Measurements from ENCODE around the gene TIMMDC1.

DNA sequence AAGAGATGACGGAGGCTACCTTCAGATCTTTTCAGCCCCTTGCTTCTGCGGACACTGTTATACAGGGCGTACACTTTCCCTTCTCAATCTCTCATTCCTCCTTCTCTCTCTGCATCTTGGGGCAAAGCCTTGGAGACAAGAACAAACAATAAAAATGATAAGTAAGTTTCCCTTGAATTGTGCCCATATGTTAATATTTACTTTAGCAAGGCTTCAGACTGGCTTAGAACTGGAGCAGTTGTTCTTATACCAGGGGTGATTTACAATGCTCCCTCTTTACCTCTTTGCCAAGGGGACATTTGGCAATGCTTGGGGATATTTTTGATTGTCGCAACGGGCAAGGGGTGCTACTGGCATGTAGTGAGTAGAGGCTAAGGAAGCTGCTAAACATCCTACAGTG is 29.4 kb downstream of the TIMMDC1 start:
- TF ChIP-seq BHLHE40 (IDR thresholded peaks at IDR 0.05; ENCODE audit: low read length) (no peak), TCF7L2 (IDR thresholded peaks at IDR 0.05; ENCODE audit: low read depth, low read length) (no peak), ARID2 (CRISPR knock-in tag; IDR thresholded peaks at IDR 0.05; ENCODE audit: borderline replicate concordance) (no peak), GABPA (IDR thresholded peaks at IDR 0.05; ENCODE audit: low read depth, low read length) (no peak), GABPA (CRISPR knock-in tag; IDR thresholded peaks at IDR 0.05; ENCODE audit: low read depth) (no peak), SRSF1 (optimal IDR thresholded peaks at IDR 0.05; ENCODE audit: low read depth, low read length) (no peak), POLR2AphosphoS2 (IDR thresholded peaks at IDR 0.05; ENCODE audit: low read depth, low read length) (no peak)
- TF ChIP-seq, protein P1, sequence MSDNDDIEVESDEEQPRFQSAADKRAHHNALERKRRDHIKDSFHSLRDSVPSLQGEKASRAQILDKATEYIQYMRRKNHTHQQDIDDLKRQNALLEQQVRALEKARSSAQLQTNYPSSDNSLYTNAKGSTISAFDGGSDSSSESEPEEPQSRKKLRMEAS (IDR thresholded peaks at IDR 0.05): no peak
- TF ChIP-seq, protein P2, sequence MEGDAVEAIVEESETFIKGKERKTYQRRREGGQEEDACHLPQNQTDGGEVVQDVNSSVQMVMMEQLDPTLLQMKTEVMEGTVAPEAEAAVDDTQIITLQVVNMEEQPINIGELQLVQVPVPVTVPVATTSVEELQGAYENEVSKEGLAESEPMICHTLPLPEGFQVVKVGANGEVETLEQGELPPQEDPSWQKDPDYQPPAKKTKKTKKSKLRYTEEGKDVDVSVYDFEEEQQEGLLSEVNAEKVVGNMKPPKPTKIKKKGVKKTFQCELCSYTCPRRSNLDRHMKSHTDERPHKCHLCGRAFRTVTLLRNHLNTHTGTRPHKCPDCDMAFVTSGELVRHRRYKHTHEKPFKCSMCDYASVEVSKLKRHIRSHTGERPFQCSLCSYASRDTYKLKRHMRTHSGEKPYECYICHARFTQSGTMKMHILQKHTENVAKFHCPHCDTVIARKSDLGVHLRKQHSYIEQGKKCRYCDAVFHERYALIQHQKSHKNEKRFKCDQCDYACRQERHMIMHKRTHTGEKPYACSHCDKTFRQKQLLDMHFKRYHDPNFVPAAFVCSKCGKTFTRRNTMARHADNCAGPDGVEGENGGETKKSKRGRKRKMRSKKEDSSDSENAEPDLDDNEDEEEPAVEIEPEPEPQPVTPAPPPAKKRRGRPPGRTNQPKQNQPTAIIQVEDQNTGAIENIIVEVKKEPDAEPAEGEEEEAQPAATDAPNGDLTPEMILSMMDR (CRISPR knock-in tag; IDR thresholded peaks at IDR 0.05): no peak

All from HepG2 (cell line).